22Rv1 (cell line): Measurements from ENCODE around the gene TAGLN.

ENCODE experiments used
- ZFX ChIP-seq: fragments of 450-650 bp; IDR thresholded peaks from 2 replicates; pipeline ENCODE4 v1.6.1; 2017; ENCODE audit warnings: antibody characterized with exemption, borderline replicate concordance
- TF ChIP-seq, protein P1 (sequence below): fragments of 450-650 bp; IDR thresholded peaks from 2 replicates; pipeline ENCODE4 v1.5.1; 2017; ENCODE audit warnings: mild to moderate bottlenecking

DNA sequence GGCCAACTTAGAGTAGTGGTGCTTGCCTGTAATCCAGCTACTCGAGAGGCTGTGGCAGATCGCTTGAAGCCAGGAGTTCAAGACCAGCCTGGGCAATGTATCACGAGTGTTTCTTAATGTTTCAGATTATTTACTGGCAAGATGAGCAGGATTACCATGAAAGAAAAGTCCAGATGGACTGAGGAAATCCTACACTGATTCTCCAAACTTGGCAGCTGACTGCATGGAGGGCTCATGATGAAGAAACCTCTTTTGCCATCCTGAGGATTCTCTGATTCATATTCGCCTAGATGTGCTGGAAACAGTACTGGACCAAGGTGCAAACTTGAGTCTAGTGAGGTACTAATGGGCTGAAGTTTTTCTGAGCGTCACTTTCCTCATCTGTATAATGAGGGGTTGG lies 23.4 kb upstream of the TAGLN start:
- no peak for TF ChIP-seq ZFX
- TF ChIP-seq, protein P1, sequence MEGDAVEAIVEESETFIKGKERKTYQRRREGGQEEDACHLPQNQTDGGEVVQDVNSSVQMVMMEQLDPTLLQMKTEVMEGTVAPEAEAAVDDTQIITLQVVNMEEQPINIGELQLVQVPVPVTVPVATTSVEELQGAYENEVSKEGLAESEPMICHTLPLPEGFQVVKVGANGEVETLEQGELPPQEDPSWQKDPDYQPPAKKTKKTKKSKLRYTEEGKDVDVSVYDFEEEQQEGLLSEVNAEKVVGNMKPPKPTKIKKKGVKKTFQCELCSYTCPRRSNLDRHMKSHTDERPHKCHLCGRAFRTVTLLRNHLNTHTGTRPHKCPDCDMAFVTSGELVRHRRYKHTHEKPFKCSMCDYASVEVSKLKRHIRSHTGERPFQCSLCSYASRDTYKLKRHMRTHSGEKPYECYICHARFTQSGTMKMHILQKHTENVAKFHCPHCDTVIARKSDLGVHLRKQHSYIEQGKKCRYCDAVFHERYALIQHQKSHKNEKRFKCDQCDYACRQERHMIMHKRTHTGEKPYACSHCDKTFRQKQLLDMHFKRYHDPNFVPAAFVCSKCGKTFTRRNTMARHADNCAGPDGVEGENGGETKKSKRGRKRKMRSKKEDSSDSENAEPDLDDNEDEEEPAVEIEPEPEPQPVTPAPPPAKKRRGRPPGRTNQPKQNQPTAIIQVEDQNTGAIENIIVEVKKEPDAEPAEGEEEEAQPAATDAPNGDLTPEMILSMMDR, result no peak
